Stimulated activated CD8-positive, alpha-beta memory T cell treated with anti-CD3 and anti-CD28 coated beads, Interleukin-15, amount 100 ng/mL, for 24 hours (primary cell): Measurements from ENCODE around the gene SUB1.
"Not testable (repeated sequence)": the region's sequence is repeated elsewhere in the genome, so short reads cannot be mapped to it uniquely, and the experiment has no call there.

Source experiments
- DNase-seq: peaks from one replicate; pipeline ENCODE4 v3.0.0-alpha.2; 2020; ENCODE audit warnings: low read depth

The SUB1 gene

GRCh38 chr5:32565145-32565544 is 20.2 kb upstream of the SUB1 start:
- no peak for DNase-seq

DNA sequence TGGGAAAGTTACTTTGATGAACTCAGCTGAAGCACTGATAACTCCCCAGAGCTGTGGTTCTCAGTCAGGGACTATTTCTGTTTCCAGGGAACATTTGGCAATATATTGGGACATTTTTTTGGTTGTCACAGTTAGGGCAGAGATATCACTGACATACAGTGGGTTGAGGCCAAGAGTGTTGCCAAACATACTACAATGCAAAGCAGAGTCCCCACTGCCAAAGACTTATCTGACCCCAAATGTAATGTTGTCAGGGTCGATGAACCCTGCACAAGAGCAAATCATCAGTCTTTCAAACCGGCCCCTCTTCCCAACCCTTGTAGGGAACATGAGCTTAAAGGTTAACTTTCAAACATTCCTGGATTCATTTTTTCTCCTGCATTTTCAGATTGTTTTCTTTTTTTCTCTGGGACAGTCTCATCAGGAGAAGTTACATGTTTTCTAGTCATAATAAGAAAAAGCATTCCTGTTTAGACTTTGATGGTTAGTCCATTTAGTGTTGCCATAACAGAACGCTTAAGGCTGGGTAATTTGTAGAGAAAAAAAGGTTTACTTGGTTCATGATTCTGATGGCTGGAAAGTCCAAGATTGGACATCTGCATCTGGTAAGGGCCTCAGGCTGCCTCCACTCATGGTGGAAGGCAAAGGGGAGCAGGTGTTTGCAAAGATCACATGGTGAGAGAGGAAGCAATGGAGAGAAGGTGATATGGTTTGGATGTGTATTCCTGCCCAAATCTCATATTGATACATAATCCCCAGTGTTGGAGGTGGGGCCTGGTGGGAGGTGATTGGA is 18.8 kb upstream of the SUB1 start:
- no peak for DNase-seq

- DNase-seq, result no peak
Observed at GRCh38 chr5:32571128-32571527, 14.2 kb upstream of the SUB1 start.

DNA sequence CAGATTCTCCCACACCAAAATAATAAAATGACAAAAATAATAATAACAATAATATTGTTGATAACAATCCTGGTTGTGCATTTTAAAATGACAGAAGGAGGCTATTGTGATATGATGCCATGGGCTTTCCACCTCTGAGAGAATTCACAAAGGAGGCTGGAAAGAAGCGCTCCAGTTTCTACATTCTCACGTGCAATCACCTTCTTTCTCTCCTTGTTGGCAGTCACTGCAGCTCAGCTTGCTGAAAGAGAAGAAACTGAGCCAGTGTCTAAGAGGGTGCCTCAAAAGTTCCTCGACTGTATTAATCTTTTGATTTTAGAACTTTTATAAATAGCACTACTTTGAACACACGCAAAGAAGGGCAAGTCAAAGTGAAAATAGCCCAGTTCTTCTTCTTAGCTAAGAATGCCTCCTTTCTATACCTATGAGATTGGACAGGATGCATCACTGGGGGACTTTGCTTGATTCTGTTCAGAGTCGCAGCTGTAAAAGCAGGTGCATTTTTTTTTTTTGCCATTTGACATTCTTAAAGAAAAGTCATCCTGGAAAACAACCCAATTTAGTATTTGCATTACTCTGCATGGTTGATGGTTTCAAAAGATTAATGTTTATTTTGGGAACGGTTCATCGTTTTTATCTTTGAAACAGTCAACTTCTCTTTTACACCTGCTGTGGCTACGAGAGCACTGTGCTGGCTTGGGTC is 12.4 kb upstream of the SUB1 start:
- no peak for DNase-seq

- not testable (repeated sequence) for DNase-seq
Observed at GRCh38 chr5:32573481-32573854, 11.9 kb upstream of the SUB1 start.

GRCh38 chr5:32574540-32575175 is 10.7 kb upstream of the SUB1 start:
- DNase-seq, result no peak

DNA sequence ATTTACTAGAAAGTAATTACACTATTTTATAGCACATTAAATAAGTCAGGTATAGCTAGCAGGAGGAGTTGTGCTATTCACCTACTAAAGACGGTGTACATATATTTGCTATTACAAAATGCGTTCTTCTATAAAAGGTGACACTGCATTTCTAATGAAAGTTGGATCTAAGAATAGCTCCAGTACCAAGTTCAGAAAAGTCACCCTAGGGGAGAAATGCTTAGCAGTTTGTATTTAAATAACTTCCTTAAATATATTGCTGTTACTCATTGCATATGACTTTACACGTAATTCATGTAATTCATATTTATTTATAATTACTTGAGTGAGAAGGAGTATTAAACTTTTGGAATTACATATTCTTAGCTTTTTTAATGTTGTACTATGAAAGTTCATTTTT is 7.0 kb upstream of the SUB1 start:
- DNase-seq, result no peak

DNA sequence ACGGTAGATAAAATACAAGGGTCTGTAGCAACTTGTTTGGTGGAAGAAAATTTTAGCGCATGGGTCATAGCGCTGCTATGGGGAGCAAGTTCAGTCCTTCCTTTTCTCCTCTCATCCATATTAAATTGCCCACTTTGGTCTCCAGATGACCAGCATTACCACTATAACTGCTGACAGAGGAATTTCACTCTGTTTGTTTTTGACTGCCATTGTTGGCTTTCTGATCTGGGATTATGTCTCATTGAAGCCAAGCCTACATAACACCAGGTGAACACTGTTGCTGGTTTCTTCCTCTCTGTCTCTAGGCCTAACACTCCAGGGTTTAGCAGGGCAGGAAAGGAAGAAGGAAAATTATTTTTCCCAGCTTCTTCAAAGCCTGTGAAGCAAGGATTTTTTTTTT is 6.6 kb upstream of the SUB1 start:
- DNase-seq, result no peak

- no peak for DNase-seq
Observed at GRCh38 chr5:32581010-32581785, 4.2 kb upstream of the SUB1 start.

- no peak for DNase-seq
Observed at GRCh38 chr5:32583582-32584232, 1.6 kb upstream of the SUB1 start.

DNA sequence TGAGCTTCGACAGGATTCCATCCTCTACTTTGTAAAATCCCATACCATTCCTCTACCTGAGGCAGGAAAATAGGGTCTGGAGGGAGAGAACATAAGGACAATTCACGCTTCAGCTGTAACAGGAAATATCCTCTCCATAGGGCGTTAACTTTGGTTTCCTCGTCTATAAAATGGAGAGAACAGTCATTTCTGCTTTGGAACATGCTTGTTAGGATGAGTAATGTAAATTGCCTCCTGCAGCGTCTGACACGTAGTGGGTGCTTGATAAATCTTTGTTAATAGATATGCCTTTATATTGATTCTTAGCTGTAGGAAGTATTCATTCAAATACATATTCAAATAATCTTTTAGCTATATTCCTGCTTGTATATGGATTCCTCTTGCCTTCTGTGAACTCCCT is 711 bp upstream of the SUB1 start:
- DNase-seq, result no peak

DNA sequence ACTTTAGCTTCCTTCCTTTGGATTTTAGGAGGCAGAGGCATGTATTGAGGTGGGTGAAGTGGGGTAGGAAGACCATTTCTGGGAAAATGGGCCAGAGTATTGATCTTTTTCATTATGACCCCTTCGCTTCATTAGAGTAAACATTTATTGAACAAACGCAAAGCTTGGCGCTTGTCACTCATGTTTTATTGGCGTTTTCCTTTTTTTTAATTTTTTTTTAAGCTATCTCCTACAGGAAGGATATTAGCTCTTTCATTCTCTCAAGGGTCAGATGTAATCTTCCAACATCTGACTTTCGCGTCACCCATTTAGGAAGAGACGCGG is 273 bp upstream of the SUB1 start:
- DNase-seq, result no peak

- no peak for DNase-seq
Observed at GRCh38 chr5:32586276-32586599, 881 bp downstream of the SUB1 start.

DNA sequence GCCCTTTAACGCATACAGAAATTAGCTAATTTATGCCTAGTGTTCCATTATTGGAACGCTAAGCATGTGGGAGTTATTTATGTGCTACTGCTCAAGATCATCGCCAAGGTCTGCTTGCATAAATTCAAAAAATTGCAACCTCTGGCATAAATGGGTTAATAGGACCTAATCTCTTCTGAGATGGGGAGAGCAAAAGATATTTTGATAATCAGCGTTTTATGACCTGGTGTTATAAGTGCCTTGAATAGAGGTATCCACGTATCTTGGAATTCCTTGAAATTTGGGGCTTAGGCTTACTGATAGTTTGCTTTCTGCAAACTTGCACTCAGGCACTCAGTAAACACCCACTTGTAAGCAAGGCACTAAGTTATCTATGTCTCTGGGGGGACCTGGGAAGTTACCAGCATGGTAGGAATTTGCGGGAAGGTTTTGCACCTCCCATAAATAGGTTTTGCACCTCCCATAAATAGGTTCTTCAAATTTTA is 1.8 kb downstream of the SUB1 start:
- no peak for DNase-seq

DNA sequence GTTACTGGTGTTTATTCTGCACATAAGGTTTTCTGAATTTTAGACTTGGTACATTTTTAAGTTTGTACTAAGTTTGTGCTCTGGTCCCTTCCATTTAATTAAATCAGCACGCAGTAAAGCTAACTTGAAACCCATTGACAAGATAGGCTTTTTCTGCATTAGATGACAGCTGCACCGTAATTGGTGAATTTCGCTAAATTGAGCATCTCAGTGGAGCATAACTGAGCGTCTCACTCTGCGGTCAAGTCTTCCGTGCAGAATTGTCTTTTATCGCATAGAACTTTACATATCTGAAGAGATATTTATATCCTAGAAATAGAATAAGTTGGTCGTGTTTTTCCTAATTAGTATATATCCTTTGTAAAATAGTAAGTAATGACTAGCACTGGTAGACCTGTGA is 4.1 kb downstream of the SUB1 start:
- DNase-seq, result no peak

- DNase-seq, result no peak
Observed at GRCh38 chr5:32589942-32590869, 4.8 kb downstream of the SUB1 start.

GRCh38 chr5:32595118-32595517 is 9.8 kb downstream of the SUB1 start:
- DNase-seq, result no peak

DNA sequence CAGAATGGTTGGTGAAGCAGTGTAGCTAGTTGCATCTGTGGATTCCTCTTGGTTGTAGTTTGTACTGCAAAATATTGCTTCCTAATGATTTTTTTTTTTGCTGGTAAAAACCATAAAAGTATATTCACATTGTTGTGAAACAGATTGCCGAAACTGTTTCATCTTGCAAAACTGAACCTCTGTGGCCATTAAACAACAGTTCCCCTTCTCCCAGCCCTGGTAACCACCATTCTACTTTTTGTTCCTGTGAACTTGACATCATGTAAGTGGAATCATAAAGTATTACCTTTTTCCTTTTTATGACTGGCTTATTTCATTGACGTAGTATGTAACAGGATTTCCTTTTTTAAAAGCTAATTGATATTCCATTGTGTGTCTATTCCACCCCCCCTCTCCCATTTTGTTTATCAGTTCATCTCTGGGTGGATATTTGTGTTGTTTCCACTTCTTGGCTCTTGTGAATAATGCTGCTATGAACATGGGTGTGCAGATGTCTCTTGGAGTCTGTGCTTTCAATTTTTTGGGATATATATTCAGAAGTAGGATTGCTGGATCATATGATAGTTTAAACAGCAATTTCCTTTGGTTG is 11.8 kb downstream of the SUB1 start:
- DNase-seq, result no peak

DNA sequence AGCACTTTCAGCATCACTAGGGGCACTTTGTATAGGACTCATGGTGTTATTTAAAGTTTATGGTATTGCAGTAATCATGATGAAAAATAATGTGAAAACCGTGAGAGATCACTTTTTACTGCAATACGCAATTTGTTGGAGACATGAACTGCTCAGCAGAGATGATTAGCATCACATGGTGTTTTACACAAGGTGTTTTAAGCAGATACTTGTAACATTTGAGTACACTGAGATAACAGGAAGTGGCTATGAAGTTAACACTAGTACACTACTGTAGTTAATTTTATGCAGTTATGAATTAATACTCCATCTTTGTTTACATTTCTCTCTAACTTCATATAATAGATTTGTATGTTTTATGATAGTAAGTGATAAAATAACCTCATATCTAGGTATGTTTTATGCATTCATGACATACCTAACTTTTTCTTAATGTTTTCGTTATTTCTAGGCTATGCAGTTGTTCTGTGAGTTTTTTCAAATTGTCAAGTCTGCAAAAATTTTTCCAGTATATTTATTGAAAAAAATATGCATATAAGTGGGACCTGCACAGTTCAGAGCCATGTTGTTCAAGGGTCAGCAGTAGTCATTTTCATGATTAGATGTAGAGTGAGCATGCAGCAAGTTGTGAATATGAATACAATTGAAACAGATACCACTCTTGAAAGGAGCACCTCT is 13.0 kb downstream of the SUB1 start:
- DNase-seq, result no peak

DNA sequence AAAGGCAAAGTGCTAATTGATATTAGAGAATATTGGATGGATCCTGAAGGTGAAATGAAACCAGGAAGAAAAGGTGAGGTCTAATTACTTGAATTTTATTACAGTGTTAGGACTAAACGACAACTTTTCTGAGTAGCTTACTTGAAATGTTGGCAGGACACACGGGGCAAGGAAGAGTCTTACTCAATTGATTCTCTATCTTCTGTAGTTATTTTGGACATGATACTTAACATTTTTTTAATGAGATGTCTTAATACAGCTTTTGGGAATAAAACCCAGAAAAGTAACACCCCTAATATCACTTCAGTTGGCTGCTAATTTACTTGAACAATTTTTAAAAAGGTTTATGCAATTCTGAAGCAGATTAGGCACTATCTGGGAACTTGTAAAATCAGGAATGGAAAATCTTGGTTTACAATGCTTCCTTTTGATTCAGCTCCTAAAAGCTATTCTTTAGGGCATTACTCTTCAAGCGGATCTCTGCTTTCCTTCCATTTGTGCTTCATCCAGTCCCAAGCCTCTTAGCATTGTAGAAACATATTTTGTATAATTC is 13.7 kb downstream of the SUB1 start:
- no peak for DNase-seq
